ENCODE results near the gene IGFBP6.
A peak's percentile ranks its signal among the peaks of the same experiment; 100 is the strongest.

The IGFBP6 gene

GRCh38 chr12:53071591-53072551, 25.6 kb upstream of the IGFBP6 start:
- no peak for TF ChIP-seq CTCF (conservative IDR thresholded peaks at IDR 0.05)
- no peak overlapping the region for H3K27ac ChIP-seq

GRCh38 chr12:53073881-53074280, 23.6 kb upstream of the IGFBP6 start:
- no peak for TF ChIP-seq CTCF (conservative IDR thresholded peaks at IDR 0.05)
- H3K27ac ChIP-seq = peak overlapping the region; percentile 31; the same call in 1 of the 2 replicates

GRCh38 chr12:53074283-53074998, 23.0 kb upstream of the IGFBP6 start:
- no peak for TF ChIP-seq CTCF (conservative IDR thresholded peaks at IDR 0.05)
- peak overlapping the region; percentile 31; the same call in 1 of the 2 replicates for H3K27ac ChIP-seq

GRCh38 chr12:53074999-53075370, 22.5 kb upstream of the IGFBP6 start:
- no peak overlapping the region for H3K27ac ChIP-seq
- no peak for TF ChIP-seq CTCF (conservative IDR thresholded peaks at IDR 0.05)

- no peak for TF ChIP-seq CTCF (conservative IDR thresholded peaks at IDR 0.05)
These were observed 21.0 kb upstream of the IGFBP6 start for GRCh38 chr12:53076461-53076860.

GRCh38 chr12:53077030-53077429, 20.4 kb upstream of the IGFBP6 start:
- H3K27ac ChIP-seq = no peak overlapping the region
- no peak for TF ChIP-seq CTCF (conservative IDR thresholded peaks at IDR 0.05)

More at GRCh38 chr12:53076461-53076860, 21.0 kb upstream of the IGFBP6 start:
- H3K27ac ChIP-seq = no peak overlapping the region

All from VCaP (cell line).